Hippocampal formation (tissue), 2 donors: ENCODE data around the gene MAMDC2.
"Not testable (repeated sequence)": the region's sequence is repeated elsewhere in the genome, so short reads cannot be mapped to it uniquely, and the experiment has no call there.

ENCODE experiments used
- DNase-seq, 2 donors: peaks; one replicate each; lab custom pipeline; 2025; lab: John Stamatoyannopoulos, UW

MAMDC2 gene

GRCh38 chr9:70197216-70198044, 153.8 kb downstream of the MAMDC2 start:
- no peak for DNase-seq

- not testable (repeated sequence) for DNase-seq
Measured at GRCh38 chr9:70204743-70205142, 161.1 kb downstream of the MAMDC2 start.

- no peak for DNase-seq
Measured at GRCh38 chr9:70205366-70206020, 161.8 kb downstream of the MAMDC2 start.

- DNase-seq, result no peak
Measured at GRCh38 chr9:70217029-70217428, 173.4 kb downstream of the MAMDC2 start.

GRCh38 chr9:70218767-70219166, 175.1 kb downstream of the MAMDC2 start:
- no peak for DNase-seq

GRCh38 chr9:70220216-70220615, 176.6 kb downstream of the MAMDC2 start:
- DNase-seq, result no peak

GRCh38 chr9:70222354-70222753, 178.7 kb downstream of the MAMDC2 start:
- DNase-seq, result no peak

GRCh38 chr9:70228118-70228517, 184.5 kb downstream of the MAMDC2 start:
- no peak for DNase-seq

GRCh38 chr9:70228611-70229010, 185.0 kb downstream of the MAMDC2 start:
- DNase-seq, result no peak

GRCh38 chr9:70229026-70229425, 185.4 kb downstream of the MAMDC2 start:
- no peak for DNase-seq

- peak in 1 of 2 donors; percentile 16 for DNase-seq
Measured at GRCh38 chr9:70229579-70229978, 185.9 kb downstream of the MAMDC2 start.

GRCh38 chr9:70232476-70232875, 188.8 kb downstream of the MAMDC2 start:
- no peak for DNase-seq

- DNase-seq, result not testable (repeated sequence)
Measured at GRCh38 chr9:70234208-70234607, 190.6 kb downstream of the MAMDC2 start.

- DNase-seq, result not testable (repeated sequence)
Measured at GRCh38 chr9:70245952-70246351, 202.3 kb downstream of the MAMDC2 start.

GRCh38 chr9:70250221-70250620, 206.6 kb downstream of the MAMDC2 start:
- DNase-seq, result no peak

- DNase-seq, result no peak
Measured at GRCh38 chr9:70255486-70255885, 211.8 kb downstream of the MAMDC2 start.

GRCh38 chr9:70256123-70256551, 212.5 kb downstream of the MAMDC2 start:
- DNase-seq, result no peak

GRCh38 chr9:70257502-70257901, 213.9 kb downstream of the MAMDC2 start:
- no peak for DNase-seq

GRCh38 chr9:70257991-70258691, 214.5 kb downstream of the MAMDC2 start:
- DNase-seq, result peak; percentile 43 to 53

GRCh38 chr9:70258692-70259511, 215.3 kb downstream of the MAMDC2 start, which contains the start of gene SMC5:
Gene SMC5, plus strand, starts transcription at chr9:70258978. Its CDS starts 101 bp downstream, at chr9:70259079.
- DNase-seq, result peak; percentile 82 to 88

GRCh38 chr9:70259512-70259802, 215.8 kb downstream of the MAMDC2 start:
- DNase-seq, result no peak

GRCh38 chr9:70260007-70260443, 216.4 kb downstream of the MAMDC2 start:
- no peak for DNase-seq
